GM19193 (cell line): Measurements from ENCODE around the gene SYNE4.

Experiments
- POLR2A ChIP-seq: IDR thresholded peaks from 4 replicates; pipeline ENCODE4 v1.6.1; 2011; ENCODE audit not compliant: insufficient read depth, insufficient read length; ENCODE audit errors: extremely low read depth

The SYNE4 gene

GRCh38 chr19:35978271-35978670, 30.3 kb downstream of the SYNE4 start:
- no peak for TF ChIP-seq POLR2A

- TF ChIP-seq POLR2A, result no peak
Observed at GRCh38 chr19:35977446-35978222, 31.0 kb downstream of the SYNE4 start.

DNA sequence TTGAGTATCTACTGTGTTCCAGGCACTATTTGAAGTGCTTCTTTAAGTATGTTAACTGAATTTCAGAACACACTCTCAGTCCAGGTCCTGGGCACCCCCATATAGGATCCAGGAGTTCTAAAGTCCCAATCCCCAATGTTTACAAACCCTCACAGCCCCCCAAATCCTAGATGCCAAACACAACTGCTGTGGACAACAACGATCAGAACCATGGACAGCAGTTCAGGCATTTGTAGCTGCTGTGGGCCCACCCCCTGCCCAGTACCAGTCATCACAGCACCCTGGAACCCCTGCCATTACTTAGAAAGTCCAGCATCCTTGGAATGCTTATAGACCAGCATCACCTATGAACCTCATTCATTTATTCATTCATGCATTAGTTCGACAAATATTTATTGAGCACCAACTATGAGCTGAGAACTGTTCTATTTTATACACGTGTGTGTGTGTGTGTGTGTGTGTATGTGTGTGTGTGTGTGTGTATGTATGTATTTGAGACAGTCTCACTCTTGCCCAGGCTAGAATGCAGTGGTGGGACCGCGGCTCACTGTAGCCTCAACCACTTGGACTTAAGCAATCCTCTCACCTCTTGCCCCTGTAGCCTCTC, 32.9 kb downstream of the SYNE4 start:
- no peak for TF ChIP-seq POLR2A

DNA sequence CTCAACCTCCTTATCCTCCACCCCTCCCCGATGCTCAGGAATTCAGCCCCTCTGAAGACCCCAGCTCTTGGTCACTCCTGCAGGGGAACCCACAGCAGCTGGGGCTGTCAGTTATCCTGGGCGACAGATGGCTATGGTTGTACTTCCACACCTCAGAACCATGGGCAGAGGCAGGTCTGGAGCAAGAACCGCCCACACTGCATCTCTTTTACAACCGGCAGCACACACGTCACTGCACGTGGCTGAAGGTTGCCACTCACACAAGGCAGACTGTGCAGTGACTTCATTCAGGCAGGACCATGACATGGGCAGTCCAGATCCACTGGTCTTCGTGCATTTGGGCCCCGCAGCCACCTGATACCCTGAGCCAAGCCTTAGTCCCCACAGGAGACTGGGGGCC, 35.1 kb downstream of the SYNE4 start:
- TF ChIP-seq POLR2A, result no peak

GRCh38 chr19:35966771-35967170, 41.8 kb downstream of the SYNE4 start:
- TF ChIP-seq POLR2A, result no peak

- no peak for TF ChIP-seq POLR2A
Observed at GRCh38 chr19:35963514-35963913, 45.1 kb downstream of the SYNE4 start.

- no peak for TF ChIP-seq POLR2A
Observed at GRCh38 chr19:35960432-35960972, 48.1 kb downstream of the SYNE4 start.

DNA sequence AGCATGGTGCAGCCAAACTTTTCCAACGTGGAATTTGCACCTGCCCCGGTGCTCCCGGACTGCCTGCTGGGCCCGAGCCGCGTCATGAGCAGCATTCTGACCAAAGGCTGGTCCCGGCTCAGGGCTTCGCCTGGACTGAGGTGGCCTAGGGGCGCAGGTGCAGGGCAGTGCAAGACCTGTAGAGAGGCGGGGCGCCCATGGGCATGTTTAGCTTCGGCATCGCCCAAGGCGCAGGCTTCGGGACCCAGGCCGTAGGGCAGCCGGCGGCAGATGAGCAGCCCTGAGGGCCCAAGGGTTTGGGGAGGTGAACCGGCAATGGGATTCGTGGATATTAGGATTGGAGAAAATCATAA, 48.7 kb downstream of the SYNE4 start:
- no peak for TF ChIP-seq POLR2A

- no peak for TF ChIP-seq POLR2A
Observed at GRCh38 chr19:35959040-35959967, 49.3 kb downstream of the SYNE4 start.

DNA sequence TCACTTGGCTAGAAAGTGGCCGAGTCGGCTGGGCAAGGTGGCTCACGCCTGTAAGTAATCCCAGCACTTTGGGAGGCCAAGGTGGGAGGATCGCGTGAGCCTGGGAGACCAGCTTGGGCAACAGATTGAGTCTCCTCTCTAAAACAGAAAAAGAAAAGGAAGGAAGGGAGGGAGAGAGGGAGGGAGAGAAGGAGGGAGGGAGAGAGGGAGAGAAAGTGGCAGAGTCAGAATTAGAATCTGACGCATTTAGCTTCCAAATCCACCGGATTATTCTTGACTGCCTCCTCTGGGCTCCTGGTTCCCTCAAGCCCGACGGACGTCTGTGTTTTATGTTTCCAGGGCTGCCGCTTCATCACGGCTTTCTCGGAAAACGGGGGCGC, 50.0 kb downstream of the SYNE4 start:
- no peak for TF ChIP-seq POLR2A

GRCh38 chr19:35955881-35956634, 52.6 kb downstream of the SYNE4 start:
- no peak for TF ChIP-seq POLR2A
